Sigmoid colon (tissue), 7 donors: ENCODE measurements around the gene BRIX1. TPM values are rescaled to one million over a fixed set of nuclear protein-coding genes. Genes with fewer than 3 reads are reported as not detected.

Experiments used
- DNase-seq: peaks from one replicate; pipeline ENCODE4 v3.0.0-alpha.2; 2019
- H3K27ac ChIP-seq, 4 donors: fragments of 200-600 bp; sonication (generic); one replicate each; pipeline ENCODE4 v1.5.1; 2016 to 2019; ENCODE audit warnings: mild to moderate bottlenecking in 1 of 4
- H3K27me3 ChIP-seq, 3 donors: fragments of 200-600 bp; sonication (generic); one replicate each; pipeline ENCODE4 v1.5.1; 2019; ENCODE audit warnings: mild to moderate bottlenecking in 1 of 3
- H3K36me3 ChIP-seq, 4 donors: fragments of 200-600 bp; sonication (generic); one replicate each; pipeline ENCODE4 v1.5.1; 2016 to 2019
- H3K4me1 ChIP-seq, 4 donors: fragments of 200-600 bp; sonication (generic); one replicate each; pipeline ENCODE4 v1.5.1; 2017 to 2019
- H3K4me3 ChIP-seq, 4 donors: fragments of 200-600 bp; sonication (generic); one replicate each; pipeline ENCODE4 v1.5.1; 2017 to 2019; ENCODE audit warnings: mild to moderate bottlenecking in 2 of 4, moderate library complexity in 1 of 4
- H3K9me3 ChIP-seq, 4 donors: fragments of 200-600 bp in 3 of 4; sonication (generic) in 3 of 4; one replicate each; pipeline versions ENCODE4 v1.5.1 to v1.6.1; 2013 to 2019
- CTCF ChIP-seq, 4 experiments: fragments of 450-650 bp in 3 of 4; fragments of 200-600 bp in 1 of 4; IDR thresholded peaks; one replicate each; pipeline ENCODE4 v1.5.1; 2016 to 2019; ENCODE audit warnings: antibody characterized with exemption in 4 of 4, mild to moderate bottlenecking in 3 of 4, moderate library complexity in 2 of 4
- EP300 ChIP-seq, 4 donors: sonication (generic); formaldehyde crosslinking; IDR thresholded peaks; one replicate each; pipeline ENCODE4 v1.6.1; 2017; ENCODE audit warnings: antibody characterized with exemption in 4 of 4
- POLR2A ChIP-seq, 2 donors: fragments of 450-650 bp; IDR thresholded peaks; one replicate each; pipeline ENCODE4 v1.6.1; 2016; ENCODE audit warnings: antibody characterized with exemption in 2 of 2, mild to moderate bottlenecking in 2 of 2, moderate library complexity in 2 of 2
- POLR2AphosphoS5 ChIP-seq, 4 donors: sonication (generic); formaldehyde crosslinking; IDR thresholded peaks; one replicate each; pipeline ENCODE4 v1.6.1; 2017; ENCODE audit warnings: antibody characterized with exemption in 4 of 4
- WGBS, 2 donors: extraction: QIAGEN DNeasy Blood & Tissue Kit; methylation state at CpG; one replicate each; pipeline ENCODE4 v1.1.7; 2013; 5-methylcytosine and 5-hydroxymethylcytosine counted together
- intact Hi-C: fragments of 100-400 bp; cut with DNase I; formaldehyde crosslinking; loops from one replicate; pipeline ENCODE4 v1.15.1; 2023
- polyA plus RNA-seq, 3 donors: library from polyadenylated mRNA; stranded (reverse); fragments of 200-250 nt; gene quantifications; one replicate each; pipeline ENCODE4 v1.2.3, GENCODE V29; 2013
- total RNA-seq, 4 donors: library from RNA; depleted of rRNA; stranded (reverse); fragments of >200 nt; gene quantifications; one replicate each; pipeline ENCODE4 v1.1.0, GENCODE V29; 2016
- donor health status: healthy with polysubstance abuse.
- donor health status: Bipolar disorder and iron deficiency.
- donor health status: healthy.

Gene BRIX1
- total and polyA plus RNA-seq, 7 donors = 8.6 to 26.0 (median 20.2) TPM

DNA sequence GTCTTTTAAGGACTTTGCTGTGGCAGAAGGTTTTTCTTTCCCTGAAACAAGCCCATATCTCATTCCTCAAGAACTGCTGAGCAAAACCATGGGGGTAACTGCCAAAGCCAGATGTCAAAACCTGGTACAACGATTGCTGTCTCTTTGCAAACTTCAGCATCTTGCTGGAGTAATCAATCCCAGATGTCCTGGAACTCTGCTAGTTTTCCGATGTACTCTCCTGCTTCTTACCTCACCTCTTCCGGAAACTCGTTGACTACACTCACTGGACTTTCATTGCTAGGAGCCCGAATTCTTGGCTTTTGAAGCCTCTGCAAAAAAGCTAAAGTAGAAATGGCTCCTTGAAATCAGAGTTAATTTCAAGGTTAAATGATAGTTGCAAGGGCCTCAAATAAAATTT is 23.5 kb upstream of the BRIX1 start:
- WGBS, 2 donors = 83 to 87% methylated on average over 5 of the region's 5 CpGs
- intact Hi-C loops = no loop called here
- no peak for DNase-seq

GRCh38 chr5:34892414-34892813 is 23.1 kb upstream of the BRIX1 start:
- DNase-seq = no peak
- no peaks in the 10 kb centered on the region for H3K36me3 ChIP-seq
- H3K4me3 ChIP-seq = no peak overlapping the region
- no peaks in the 10 kb centered on the region for H3K27me3 ChIP-seq
- no peak for TF ChIP-seq EP300 (IDR thresholded peaks at IDR 0.05)
- no peak for TF ChIP-seq POLR2A (IDR thresholded peaks at IDR 0.05)
- no peak for TF ChIP-seq CTCF (IDR thresholded peaks at IDR 0.05)
- no peak for TF ChIP-seq POLR2AphosphoS5 (IDR thresholded peaks at IDR 0.05)
- no peaks in the 10 kb centered on the region for H3K9me3 ChIP-seq
- no peak overlapping the region for H3K27ac ChIP-seq
- WGBS, 2 donors = 89% methylated on average over 6 of the region's 6 CpGs
- intact Hi-C loops = no loop called here
- H3K4me1 ChIP-seq = no peaks in the 10 kb centered on the region

More for the DNA sequence above, 23.5 kb upstream of the BRIX1 start:
- Histone ChIP-seq H3K4me1 (no peaks in the 10 kb centered on the region), H3K9me3 (no peaks in the 10 kb centered on the region), H3K4me3 (no peak overlapping the region), H3K36me3 (no peaks in the 10 kb centered on the region), H3K27ac (no peak overlapping the region), H3K27me3 (no peaks in the 10 kb centered on the region)
- TF ChIP-seq POLR2AphosphoS5 (IDR thresholded peaks at IDR 0.05) (no peak), EP300 (IDR thresholded peaks at IDR 0.05) (no peak), CTCF (IDR thresholded peaks at IDR 0.05) (no peak), POLR2A (IDR thresholded peaks at IDR 0.05) (no peak)

- TF ChIP-seq CTCF (IDR thresholded peaks at IDR 0.05) = no peak
- no peak for TF ChIP-seq POLR2AphosphoS5 (IDR thresholded peaks at IDR 0.05)
- TF ChIP-seq POLR2A (IDR thresholded peaks at IDR 0.05) = no peak
- TF ChIP-seq EP300 (IDR thresholded peaks at IDR 0.05) = no peak
- no peak for DNase-seq
- intact Hi-C loops = loop anchor here (5.0 kb wide), 1 partner anchor 57 kb away; the partner anchor contains the start of gene TTC23L
- Histone ChIP-seq H3K4me3 (no peak overlapping the region), H3K36me3 (no peaks in the 10 kb centered on the region), H3K9me3 (no peaks in the 10 kb centered on the region), H3K27ac (no peak overlapping the region), H3K27me3 (no peaks in the 10 kb centered on the region), H3K4me1 (peaks cover 0 to 4% (median 0%) of the 10 kb centered on the region in 4 donors)
- 95 to 98% methylated on average over 1 of the region's 1 CpG for WGBS, 2 donors
These were observed 20.8 kb upstream of the BRIX1 start for GRCh38 chr5:34894716-34895115.

GRCh38 chr5:34895641-34896419 is 19.7 kb upstream of the BRIX1 start:
- Histone ChIP-seq H3K27me3 (no peaks in the 10 kb centered on the region), H3K4me1 (peaks cover 0 to 4% (median 0%) of the 10 kb centered on the region in 4 donors), H3K4me3 (no peak overlapping the region), H3K36me3 (no peaks in the 10 kb centered on the region), H3K27ac (no peak overlapping the region), H3K9me3 (no peaks in the 10 kb centered on the region)
- intact Hi-C loops = loop anchor here (5.0 kb wide), 1 partner anchor 59 kb away; the partner anchor contains the start of gene TTC23L
- 70 to 80% methylated on average over 2 of the region's 2 CpGs for WGBS, 2 donors
- DNase-seq = no peak
- TF ChIP-seq EP300 (IDR thresholded peaks at IDR 0.05) (no peak), POLR2A (IDR thresholded peaks at IDR 0.05) (no peak), CTCF (IDR thresholded peaks at IDR 0.05) (no peak), POLR2AphosphoS5 (IDR thresholded peaks at IDR 0.05) (no peak)
